ENCODE data around the gene ZNF76.

GRCh38 chr6:35295521-35296315 lies 36.2 kb downstream of the ZNF76 start:
- no peak for TF ChIP-seq CTCF (IDR thresholded peaks at IDR 0.05)
- no peak for TF ChIP-seq POLR2A (IDR thresholded peaks at IDR 0.05)
